Testis (tissue), 2 donors: ENCODE measurements around the gene ANO2.

ENCODE experiments used
- CTCF ChIP-seq, 3 experiments: fragments of 450-650 bp in 2 of 3; fragments of 200-600 bp in 1 of 3; sonication (generic) in 1 of 3; IDR thresholded peaks; one replicate each; pipeline ENCODE4 v1.5.1; 2016 to 2019; ENCODE audit warnings: antibody characterized with exemption in 3 of 3, mild to moderate bottlenecking in 2 of 3, moderate library complexity in 1 of 3
- POLR2A ChIP-seq: fragments of 450-650 bp; IDR thresholded peaks from one replicate; pipeline ENCODE4 v1.6.1; 2017; ENCODE audit warnings: antibody characterized with exemption, mild to moderate bottlenecking, moderate library complexity

GRCh38 chr12:5624486-5625272 lies 320.4 kb downstream of the ANO2 start:
- no peak for TF ChIP-seq CTCF (IDR thresholded peaks at IDR 0.05)
- no peak for TF ChIP-seq POLR2A
